ENCODE data around the gene MAP3K14.
A peak's percentile ranks its signal among the peaks of the same experiment; 100 is the strongest.
"Not testable (repeated sequence)": the region's sequence is repeated elsewhere in the genome, so short reads cannot be mapped to it uniquely, and the experiment has no call there.

MAP3K14 gene

DNA sequence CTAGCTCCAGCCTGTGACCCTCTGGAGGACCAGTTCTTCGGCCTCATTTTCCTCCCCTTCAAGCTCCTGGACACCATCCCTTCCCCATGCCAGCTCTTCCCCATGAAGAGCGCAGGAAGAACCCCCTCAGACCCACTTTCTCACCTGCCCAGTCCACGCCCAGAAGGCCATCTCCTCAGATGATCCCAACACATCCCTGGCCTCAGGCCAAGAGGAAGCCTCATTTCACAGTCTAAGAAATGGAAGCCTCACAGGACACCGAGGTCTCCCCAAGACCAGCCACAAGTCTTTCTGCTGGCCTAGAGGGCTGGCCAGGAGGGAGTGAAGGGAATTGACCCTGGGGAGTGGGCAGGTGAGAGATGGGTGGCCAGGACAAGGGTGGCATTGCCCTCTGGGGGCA lies 62.9 kb downstream of the MAP3K14 start:
- no peak for DNase-seq

DNA sequence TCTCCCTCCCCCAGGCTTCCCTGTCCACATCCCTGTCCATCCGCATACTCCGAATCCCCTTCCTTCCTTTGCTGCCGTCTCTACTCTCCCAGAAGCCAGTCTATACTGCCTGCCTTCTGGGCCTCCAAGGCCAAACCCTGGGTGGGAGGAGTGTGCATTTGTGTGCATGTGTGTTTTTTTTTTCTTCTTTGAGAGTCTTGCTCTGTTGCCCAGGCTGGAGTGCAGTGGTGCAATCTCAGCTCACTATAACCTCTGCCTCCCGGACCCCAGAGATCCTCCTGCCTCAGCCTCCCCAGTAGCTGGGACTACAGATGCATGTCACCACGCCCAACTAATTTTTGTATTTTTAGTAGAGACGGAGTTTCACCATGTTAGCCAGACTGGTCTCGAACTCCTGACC lies 63.6 kb downstream of the MAP3K14 start:
- not testable (repeated sequence) for DNase-seq

DNA sequence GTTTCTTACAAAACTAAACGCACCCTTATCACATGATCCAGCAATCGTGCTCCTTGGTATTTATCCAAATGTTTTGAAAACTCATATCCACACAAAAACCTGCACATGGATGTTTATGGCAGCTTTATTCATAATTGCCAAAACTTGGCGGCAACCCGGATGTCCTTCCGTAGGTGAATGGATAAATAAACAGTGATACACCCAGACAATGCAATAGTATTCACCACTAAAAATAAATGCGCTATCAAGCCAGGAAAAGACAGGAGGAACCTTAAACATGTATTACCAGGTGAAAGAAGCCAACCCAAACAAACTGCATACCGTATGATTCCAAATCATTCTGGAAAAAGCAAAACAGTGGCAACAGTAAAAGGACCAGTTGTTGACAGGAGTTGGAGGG lies 64.9 kb downstream of the MAP3K14 start:
- no peak for DNase-seq

GRCh38 chr17:45248132-45248957 lies 68.5 kb downstream of the MAP3K14 start:
- DNase-seq = no peak

- peak; percentile 82 for DNase-seq
Measured at GRCh38 chr17:45247429-45248131, 69.2 kb downstream of the MAP3K14 start.

DNA sequence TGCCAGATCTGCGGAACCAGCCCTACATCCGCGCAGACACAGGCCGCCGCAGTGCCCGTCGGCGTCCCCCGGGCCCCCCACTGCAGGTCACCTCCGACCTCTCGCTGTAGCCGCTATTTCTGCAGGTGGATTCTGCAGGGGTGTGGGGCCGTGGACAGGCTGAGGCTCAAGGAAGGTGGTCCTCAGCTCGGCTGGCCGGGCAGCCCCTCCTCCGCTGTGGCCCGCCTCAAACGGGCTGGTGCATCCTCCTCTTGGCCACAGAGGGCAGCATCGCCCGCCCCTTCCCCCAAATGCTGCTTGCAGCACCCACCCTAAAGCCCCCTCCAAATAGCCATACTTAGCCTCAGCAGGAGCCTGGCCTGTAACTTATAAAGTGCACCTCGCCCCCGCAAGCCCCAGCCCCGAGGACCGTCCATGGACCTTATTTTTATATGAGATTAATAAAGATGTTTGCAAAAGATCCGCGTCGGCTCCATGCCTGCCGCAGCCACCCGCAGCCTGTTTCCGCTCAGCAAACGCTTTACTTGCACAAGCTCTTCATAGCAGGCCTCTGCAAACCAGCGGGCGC lies 69.9 kb downstream of the MAP3K14 start:
- no peak for DNase-seq

DNA sequence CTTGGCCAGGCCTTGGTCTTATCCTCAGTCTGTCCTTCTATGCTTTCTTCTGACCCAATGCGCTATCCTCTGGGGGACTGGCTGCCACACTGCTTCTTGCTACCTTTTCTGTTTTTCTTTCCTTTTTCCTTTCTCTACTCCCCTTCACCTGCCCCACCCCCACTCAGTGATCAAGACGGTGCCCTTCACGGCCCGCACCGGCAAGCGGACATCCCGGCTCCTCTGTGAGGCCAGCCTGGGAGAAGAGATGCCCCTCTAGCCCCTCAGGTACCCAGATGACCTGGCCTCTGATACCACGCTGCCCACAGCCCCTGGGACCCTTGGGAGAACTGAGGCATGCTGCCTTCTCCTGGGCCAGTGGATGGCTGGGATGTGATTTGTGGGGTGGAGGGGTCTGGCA lies 70.5 kb downstream of the MAP3K14 start:
- DNase-seq = no peak

- DNase-seq = no peak
Measured at GRCh38 chr17:45244725-45245656, 71.8 kb downstream of the MAP3K14 start.

GRCh38 chr17:45243750-45244149 lies 73.1 kb downstream of the MAP3K14 start:
- DNase-seq = no peak

DNA sequence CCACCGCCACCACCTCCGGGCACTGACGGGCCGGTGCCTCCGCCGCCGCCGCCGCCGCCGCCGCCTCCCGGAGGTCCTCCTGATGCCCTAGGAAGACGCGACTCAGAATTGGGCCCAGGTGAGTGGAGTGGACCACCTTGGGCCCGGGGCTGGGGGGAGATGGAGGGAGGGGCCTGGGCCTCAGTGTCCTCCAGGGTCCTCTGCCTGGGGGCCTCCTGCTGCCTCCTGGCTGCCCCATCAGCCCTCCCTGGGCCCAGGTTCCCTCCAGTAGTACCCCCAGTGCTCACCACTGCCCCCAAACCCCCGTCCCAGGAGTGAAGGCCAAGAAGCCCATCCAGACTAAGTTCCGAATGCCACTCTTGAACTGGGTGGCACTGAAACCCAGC lies 74.8 kb downstream of the MAP3K14 start:
- no peak for DNase-seq

DNA sequence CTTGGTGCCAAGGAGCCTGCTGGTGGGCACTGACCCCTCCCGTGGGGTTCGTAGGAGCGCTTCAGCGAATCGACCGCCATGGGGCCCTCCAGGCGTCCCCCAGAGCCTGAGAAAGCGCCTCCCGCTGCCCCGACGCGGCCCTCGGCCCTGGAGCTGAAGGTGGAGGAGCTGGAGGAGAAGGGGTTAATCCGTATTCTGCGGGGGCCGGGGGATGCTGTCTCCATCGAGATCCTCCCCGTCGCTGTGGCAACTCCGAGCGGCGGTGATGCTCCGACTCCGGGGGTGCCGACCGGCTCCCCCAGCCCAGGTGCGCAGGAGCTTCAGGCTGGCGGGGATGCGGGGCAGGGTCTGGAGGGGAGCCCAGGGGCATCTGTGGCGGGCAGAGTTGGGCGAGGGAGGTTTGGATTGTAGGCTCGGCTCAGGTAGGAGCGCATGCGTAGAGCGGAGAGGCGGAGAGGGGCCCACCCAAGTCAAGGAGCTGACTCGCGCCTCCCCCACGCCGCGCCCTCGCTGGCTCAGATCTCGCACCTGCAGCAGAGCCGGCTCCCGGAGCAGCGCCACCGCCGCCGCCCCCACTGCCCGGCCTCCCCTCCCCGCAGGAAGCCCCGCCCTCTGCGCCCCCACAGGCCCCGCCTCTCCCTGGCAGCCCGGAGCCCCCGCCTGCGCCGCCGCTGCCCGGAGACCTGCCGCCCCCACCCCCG lies 75.3 kb downstream of the MAP3K14 start:
- DNase-seq = no peak

- DNase-seq = no peak
Measured at GRCh38 chr17:45240905-45241327, 75.9 kb downstream of the MAP3K14 start.

GRCh38 chr17:45238155-45238774 lies 78.6 kb downstream of the MAP3K14 start:
- DNase-seq = no peak

DNA sequence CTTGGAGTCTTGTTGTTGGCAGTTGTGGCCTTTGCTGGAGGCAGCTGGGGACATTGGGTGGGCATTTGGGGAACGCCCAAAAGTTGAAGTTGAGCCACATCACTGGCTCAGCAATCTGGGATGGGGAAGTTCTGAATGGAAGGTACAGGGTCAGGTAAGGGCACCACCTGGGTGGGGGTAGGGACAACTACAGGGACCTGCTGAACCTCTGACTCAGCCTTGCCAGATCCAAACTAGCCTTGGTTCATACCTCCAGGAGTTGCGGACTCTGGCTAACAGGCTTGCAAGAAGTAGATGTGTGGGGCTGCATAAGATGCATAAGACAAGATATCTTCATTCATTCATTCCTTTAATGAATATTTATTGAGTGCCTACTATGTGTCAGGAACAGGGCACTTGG lies 79.1 kb downstream of the MAP3K14 start:
- no peak for DNase-seq

GRCh38 chr17:45236282-45236606 lies 80.6 kb downstream of the MAP3K14 start:
- no peak for DNase-seq

GRCh38 chr17:45235416-45236281 lies 81.2 kb downstream of the MAP3K14 start:
- peak; percentile 72 for DNase-seq

DNA sequence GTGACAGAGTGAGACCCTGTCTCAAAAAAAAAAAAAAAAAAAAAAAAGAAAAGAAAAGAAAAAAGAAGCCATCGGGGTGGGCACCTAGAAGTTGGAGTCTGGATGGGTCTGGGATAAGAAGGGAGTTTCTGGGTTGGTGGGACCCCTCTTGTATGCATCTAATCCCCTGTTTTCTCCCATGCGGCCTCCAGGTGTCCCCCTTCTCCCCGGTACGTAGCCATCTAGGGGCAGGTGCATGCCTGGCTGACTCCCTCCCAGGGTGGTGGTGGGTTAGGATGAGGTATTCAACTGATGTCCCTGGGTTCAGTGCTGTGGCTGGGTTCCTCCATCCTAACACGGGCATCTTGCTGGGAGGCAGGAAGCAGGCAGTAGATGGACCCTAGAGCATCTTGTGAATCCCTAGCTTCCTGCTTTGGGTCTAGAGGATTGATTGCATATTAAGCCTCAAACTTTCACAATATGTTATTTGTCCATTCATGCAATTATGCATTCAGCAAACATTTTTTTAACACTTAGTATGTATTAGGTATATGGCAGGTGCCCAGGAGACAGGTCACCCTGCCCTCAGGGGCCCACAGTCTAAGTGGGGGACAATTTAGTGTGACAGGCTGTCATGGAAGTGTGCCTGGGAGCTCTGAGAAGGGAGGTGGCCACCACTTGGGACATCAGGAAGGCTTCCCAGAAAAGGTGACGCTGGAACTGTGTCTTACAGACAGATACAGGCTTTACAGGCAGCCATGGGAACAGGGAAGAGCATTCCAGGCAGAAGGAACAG lies 82.0 kb downstream of the MAP3K14 start:
- DNase-seq = no peak

DNA sequence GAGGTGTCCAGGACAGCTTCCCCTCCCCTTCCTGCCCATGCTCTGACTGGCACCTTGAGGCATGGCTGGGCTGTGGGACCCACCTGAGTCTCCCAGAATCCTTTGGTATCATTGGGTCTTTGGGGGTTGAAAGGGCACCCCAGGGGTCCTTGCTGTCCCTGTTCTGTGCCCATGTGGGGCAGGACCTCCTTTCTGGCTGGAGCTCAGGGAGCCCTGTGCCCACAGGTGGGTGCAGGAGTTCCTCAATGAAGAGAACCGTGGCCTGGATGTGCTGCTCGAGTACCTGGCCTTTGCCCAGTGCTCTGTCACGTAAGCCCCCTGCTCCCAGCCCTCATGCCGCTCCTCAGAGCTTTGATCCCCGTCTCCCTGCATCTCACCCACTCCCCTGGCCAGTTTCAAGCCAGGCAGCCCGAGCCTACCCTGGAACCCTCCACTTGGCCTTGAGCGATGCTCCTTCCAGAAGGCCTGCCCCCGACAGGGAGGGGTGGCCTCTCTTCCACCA lies 83.3 kb downstream of the MAP3K14 start:
- DNase-seq = no peak

GRCh38 chr17:45232514-45233422 lies 84.1 kb downstream of the MAP3K14 start:
- DNase-seq = no peak

Data from femur (tissue), 1 donor.